A549 (cell line): Measurements from ENCODE around the gene FBXW10. TPM values are rescaled to one million over a fixed set of nuclear protein-coding genes. Genes with fewer than 3 reads are reported as not detected.
"Not testable (repeated sequence)": the region's sequence is repeated elsewhere in the genome, so short reads cannot be mapped to it uniquely, and the experiment has no call there.

Source experiments
- ATAC-seq, 2 experiments: fragments of 200-7000 bp in 1 of 2; fragments of >200 bp in 1 of 2; cut with Nextera tagmentation in 1 of 2; cut with Tn5 transposase in 1 of 2; 3 replicates each; pipeline versions ENCODE4 v1.8.0 to v1.9.1; 2018 to 2020; ENCODE audit warnings: mild to moderate bottlenecking in 1 of 2, moderate library complexity in 1 of 2
- CTCF ChIA-PET: fragments of 300-600 bp; sonication (Branson Sonifier 250); formaldehyde crosslinking; extraction: SDS; loops from one replicate; lab custom pipeline; 2021; ENCODE audit warnings: antibody characterized with exemption, inconsistent platforms; lab: Yijun Ruan, JAX
- POLR2A ChIA-PET: fragments of 350-600 bp; formaldehyde crosslinking; extraction: SDS; loops from one replicate; lab custom pipeline; 2021; ENCODE audit warnings: antibody characterized with exemption, inconsistent platforms; lab: Yijun Ruan, JAX
- DNase-seq, 2 experiments: peaks; one replicate each; pipeline versions ENCODE4 v3.0.0 to v3.0.0-alpha.2; 2011 to 2016; ENCODE audit warnings: low read depth in 1 of 2, low spot score in 1 of 2
- FAIRE-seq: peaks from 2 replicates; lab custom pipeline; 2011; peaks lifted over from hg19 to GRCh38; lab: Jason Lieb, UNC
- H3K27ac ChIP-seq, 2 experiments: fragments of >200 bp; sonication (Bioruptor Twin); formaldehyde crosslinking; 3 replicates each; pipeline ENCODE4 v1.5.1; 2016 to 2017
- H3K4me1 ChIP-seq: fragments of >200 bp; sonication (Bioruptor Twin); formaldehyde crosslinking; 3 replicates; pipeline ENCODE4 v1.6.1; 2016
- H3K4me2 ChIP-seq: fragments of >200 bp; sonication (Bioruptor Twin); formaldehyde crosslinking; 3 replicates; pipeline ENCODE4 v1.6.1; 2016
- H3K4me3 ChIP-seq: fragments of >200 bp; sonication (Bioruptor Twin); formaldehyde crosslinking; 3 replicates; pipeline ENCODE4 v1.5.1; 2016
- H3K9me3 ChIP-seq: fragments of >200 bp; sonication (Bioruptor Twin); formaldehyde crosslinking; 3 replicates; pipeline ENCODE4 v1.6.1; 2016
- RAD21 ChIP-seq, 2 experiments: fragments of >200 bp in 1 of 2; sonication (Bioruptor Twin) in 1 of 2; formaldehyde crosslinking in 1 of 2; IDR thresholded peaks in 1 of 2; conservative IDR thresholded peaks in 1 of 2; 2 replicates in 1 of 2; 3 replicates in 1 of 2; pipeline ENCODE4 v1.6.1; 2012 to 2018; ENCODE audit warnings: inconsistent platforms in 1 of 2
- SMC3 ChIP-seq: fragments of >200 bp; sonication (Bioruptor Twin); formaldehyde crosslinking; IDR thresholded peaks from 3 replicates; pipeline ENCODE4 v1.6.1; 2018; ENCODE audit warnings: inconsistent platforms
- WGBS: methylation state at CpG from one replicate; pipeline ENCODE4 v1.1.6; 2017; ENCODE audit errors: missing lambda C conversion rate; 5-methylcytosine and 5-hydroxymethylcytosine counted together
- polyA plus RNA-seq, 4 experiments: library from polyadenylated mRNA; depleted of rRNA in 3 of 4; stranded (reverse); fragments of >200 nt; fragmentation: RNase III in 1 of 4; extraction: RNeasy Plus Mini Kit Qiagen cat#74134 plus additional on column Dnase treatment in 1 of 4; gene quantifications; 2 replicates in 3 of 4; 3 replicates in 1 of 4; pipeline ENCODE4 v1.2.3, GENCODE V29; 2011 to 2017
- small RNA-seq, 6 experiments: library from RNA; depleted of rRNA; stranded (forward); fragments of <200 nt; gene quantifications; one replicate each; pipeline ENCODE3, GENCODE V24; 2012
- TF ChIP-seq, protein P1 (sequence below): fragments of >200 bp; sonication (Bioruptor Twin); formaldehyde crosslinking; IDR thresholded peaks from 3 replicates; pipeline ENCODE4 v1.5.1; 2016
- TF ChIP-seq, protein P2 (sequence below): fragments of 450-650 bp; IDR thresholded peaks from 2 replicates; pipeline ENCODE4 v1.6.1; 2014; ENCODE audit warnings: antibody characterized with exemption

The FBXW10 gene
- polyA plus RNA-seq, 2 of the 4 experiments (the other 2 are of a cell fraction) = 3.4 to 3.8 TPM

DNA sequence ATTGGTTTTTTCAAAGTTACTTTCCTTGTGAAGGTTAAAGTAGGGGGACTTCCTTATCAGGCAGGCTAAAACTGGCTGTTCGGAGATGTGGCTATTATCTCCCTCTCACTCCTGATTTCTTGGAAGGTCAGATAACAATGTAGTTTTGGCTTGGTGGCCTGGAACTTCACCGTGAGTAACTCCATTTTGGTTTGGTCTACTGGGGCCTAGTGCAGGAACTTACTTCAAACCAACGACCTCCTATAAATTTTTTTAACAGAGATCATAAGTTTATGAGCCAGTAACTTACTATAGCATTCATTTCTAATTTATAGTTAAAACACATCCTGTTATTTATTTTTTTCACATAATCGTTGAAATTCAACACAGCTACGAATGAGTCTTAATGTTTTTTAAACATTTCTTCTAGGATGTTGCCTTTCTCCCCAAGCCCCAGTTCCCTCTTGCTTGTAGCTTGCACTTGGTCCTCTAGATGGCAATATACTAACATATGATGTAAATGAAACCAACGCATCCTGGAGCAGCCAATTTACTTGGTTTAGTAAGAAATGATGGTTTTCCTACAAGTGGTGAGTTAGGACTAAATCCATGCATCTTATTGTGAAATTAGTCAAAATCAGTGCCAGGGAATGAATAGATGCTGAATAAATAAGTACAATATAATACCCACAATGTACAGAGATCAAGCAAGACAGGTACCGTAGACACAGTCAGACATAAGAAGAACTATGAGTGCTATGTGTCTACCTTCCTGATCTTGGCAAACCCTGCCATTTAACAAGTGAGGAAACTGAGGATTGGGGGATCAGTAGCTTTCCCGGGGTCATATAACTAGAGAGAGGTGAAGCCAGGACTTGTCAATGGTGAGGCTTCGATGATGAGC lies 72.9 kb downstream of the FBXW10 start:
- CTCF ChIA-PET = interaction anchor here (0.6 to 1.1 kb wide), 6 partner anchors 33 to 206 kb away, joined by 3 to 7 read pairs (median 3); no protein-coding TSS in a partner anchor
- 36% methylated on average over 8 of the region's 9 CpGs for WGBS
- H3K4me1 ChIP-seq, H3K4me2 ChIP-seq, H3K27ac ChIP-seq, POLR2A ChIA-PET, H3K4me3 ChIP-seq, H3K9me3 ChIP-seq: not testable (repeated sequence)
- ATAC-seq = peak; percentile 86 to 93
- TF ChIP-seq, protein P1, sequence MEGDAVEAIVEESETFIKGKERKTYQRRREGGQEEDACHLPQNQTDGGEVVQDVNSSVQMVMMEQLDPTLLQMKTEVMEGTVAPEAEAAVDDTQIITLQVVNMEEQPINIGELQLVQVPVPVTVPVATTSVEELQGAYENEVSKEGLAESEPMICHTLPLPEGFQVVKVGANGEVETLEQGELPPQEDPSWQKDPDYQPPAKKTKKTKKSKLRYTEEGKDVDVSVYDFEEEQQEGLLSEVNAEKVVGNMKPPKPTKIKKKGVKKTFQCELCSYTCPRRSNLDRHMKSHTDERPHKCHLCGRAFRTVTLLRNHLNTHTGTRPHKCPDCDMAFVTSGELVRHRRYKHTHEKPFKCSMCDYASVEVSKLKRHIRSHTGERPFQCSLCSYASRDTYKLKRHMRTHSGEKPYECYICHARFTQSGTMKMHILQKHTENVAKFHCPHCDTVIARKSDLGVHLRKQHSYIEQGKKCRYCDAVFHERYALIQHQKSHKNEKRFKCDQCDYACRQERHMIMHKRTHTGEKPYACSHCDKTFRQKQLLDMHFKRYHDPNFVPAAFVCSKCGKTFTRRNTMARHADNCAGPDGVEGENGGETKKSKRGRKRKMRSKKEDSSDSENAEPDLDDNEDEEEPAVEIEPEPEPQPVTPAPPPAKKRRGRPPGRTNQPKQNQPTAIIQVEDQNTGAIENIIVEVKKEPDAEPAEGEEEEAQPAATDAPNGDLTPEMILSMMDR = peak; percentile 79
- peak; percentile 83 to 88 for TF ChIP-seq RAD21 (conservative IDR thresholded peaks at IDR 0.05 in 1 of 2, IDR thresholded peaks at IDR 0.05 in 1 of 2)
- TF ChIP-seq SMC3 = peak; percentile 67
- FAIRE-seq = peak; percentile 99
- peak; percentile 1 to 86 for DNase-seq

DNA sequence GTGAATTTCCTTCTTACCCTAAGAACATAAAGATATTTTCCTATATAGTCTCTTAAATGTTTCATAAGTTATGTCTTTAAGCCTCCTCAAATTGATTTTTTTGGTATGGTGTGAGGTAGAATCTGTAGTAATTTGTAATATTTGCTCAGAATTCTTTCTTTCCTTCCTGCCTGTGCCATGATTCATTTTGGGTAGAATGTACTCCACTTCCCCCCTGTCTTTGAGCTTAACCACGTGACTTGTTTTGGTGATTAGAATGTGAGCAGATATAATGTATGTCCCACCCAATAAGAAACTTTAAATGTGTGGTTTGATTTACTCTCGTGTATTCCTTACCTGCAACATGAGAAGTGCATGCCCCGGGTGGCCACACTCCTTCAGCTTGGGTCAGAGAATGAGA lies 77.6 kb downstream of the FBXW10 start:
- H3K27ac ChIP-seq, DNase-seq, H3K9me3 ChIP-seq, H3K4me2 ChIP-seq, CTCF ChIA-PET, FAIRE-seq, H3K4me3 ChIP-seq, POLR2A ChIA-PET: not testable (repeated sequence)
- 62% methylated on average over 3 of the region's 3 CpGs for WGBS
- TF ChIP-seq, protein P2, sequence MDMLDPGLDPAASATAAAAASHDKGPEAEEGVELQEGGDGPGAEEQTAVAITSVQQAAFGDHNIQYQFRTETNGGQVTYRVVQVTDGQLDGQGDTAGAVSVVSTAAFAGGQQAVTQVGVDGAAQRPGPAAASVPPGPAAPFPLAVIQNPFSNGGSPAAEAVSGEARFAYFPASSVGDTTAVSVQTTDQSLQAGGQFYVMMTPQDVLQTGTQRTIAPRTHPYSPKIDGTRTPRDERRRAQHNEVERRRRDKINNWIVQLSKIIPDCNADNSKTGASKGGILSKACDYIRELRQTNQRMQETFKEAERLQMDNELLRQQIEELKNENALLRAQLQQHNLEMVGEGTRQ = 0 out of 2 replicates have a peak, but pooled peaks have one; percentile 20
- TF ChIP-seq, all 56 proteins: peak for 1; not testable (repeated sequence) for 55
- ATAC-seq, H3K4me1 ChIP-seq: not testable (repeated sequence)

DNA sequence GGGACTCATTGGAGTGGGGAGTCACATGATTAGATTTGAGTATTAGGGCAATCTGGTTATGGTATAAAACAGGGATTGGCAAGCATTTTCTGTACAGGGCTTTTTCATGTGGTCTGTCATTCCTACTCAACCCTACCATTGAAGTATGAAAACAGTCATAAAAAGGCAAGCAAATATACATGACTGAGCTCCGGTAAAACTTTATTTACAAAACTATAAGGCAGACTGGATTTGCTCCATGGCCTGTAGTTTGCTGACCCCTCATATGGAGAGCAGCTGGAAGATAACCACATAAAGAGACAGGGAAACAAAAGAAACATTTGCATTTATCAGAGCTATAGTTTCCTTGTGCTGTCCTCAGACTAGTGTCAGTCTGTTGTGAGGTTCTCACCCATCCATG lies 83.8 kb downstream of the FBXW10 start:
- H3K27ac ChIP-seq, ATAC-seq, FAIRE-seq, DNase-seq, H3K4me1 ChIP-seq, POLR2A ChIA-PET, H3K9me3 ChIP-seq, CTCF ChIA-PET, H3K4me2 ChIP-seq, H3K4me3 ChIP-seq: not testable (repeated sequence)
- WGBS = 71% methylated on average over 1 of the region's 1 CpG

Small RNA genes within 50 kb of the gene (small RNA-seq; reads per million reads assigned to genes)
- gene AC026271.4 = 0 reads per million in 6 experiments

Other genes with a start within 250 kb of the FBXW10 start
- gene TBC1D28, start 99.7 kb upstream of the FBXW10 start, polyA plus RNA-seq (2011; rRNA removed) = not detected in 2 replicates
- gene TBC1D28, start 99.7 kb upstream of the FBXW10 start, polyA plus RNA-seq (2017; fragmentation: RNase III; extraction: RNeasy Plus Mini Kit Qiagen cat#74134 plus additional on column Dnase treatment) = not detected in 3 replicates
- 3.2 and 4.0 TPM in 2 replicates for gene FOXO3B, start 61.7 kb upstream of the FBXW10 start, polyA plus RNA-seq (2011; rRNA removed)
- 2.6 to 3.2 TPM (median 2.7 TPM) in 3 replicates for gene FOXO3B, start 61.7 kb upstream of the FBXW10 start, polyA plus RNA-seq (2017; fragmentation: RNase III; extraction: RNeasy Plus Mini Kit Qiagen cat#74134 plus additional on column Dnase treatment)
- gene TVP23B, start 37.1 kb downstream of the FBXW10 start, polyA plus RNA-seq (2011; rRNA removed) = 80.8 and 134 TPM in 2 replicates
- 83.5 to 94.1 TPM (median 85.2 TPM) in 3 replicates for gene TVP23B, start 37.1 kb downstream of the FBXW10 start, polyA plus RNA-seq (2017; fragmentation: RNase III; extraction: RNeasy Plus Mini Kit Qiagen cat#74134 plus additional on column Dnase treatment)
- gene PRPSAP2, start 114.1 kb downstream of the FBXW10 start, polyA plus RNA-seq (2011; rRNA removed) = 76.1 and 82.1 TPM in 2 replicates
- gene PRPSAP2, start 114.1 kb downstream of the FBXW10 start, polyA plus RNA-seq (2017; fragmentation: RNase III; extraction: RNeasy Plus Mini Kit Qiagen cat#74134 plus additional on column Dnase treatment) = 53.3 to 55.3 TPM (median 54.9 TPM) in 3 replicates
- 0.26 and 0.28 TPM in 2 replicates for gene SLC5A10, start 208.1 kb downstream of the FBXW10 start, polyA plus RNA-seq (2011; rRNA removed)
- gene SLC5A10, start 208.1 kb downstream of the FBXW10 start, polyA plus RNA-seq (2017; fragmentation: RNase III; extraction: RNeasy Plus Mini Kit Qiagen cat#74134 plus additional on column Dnase treatment) = 0.07 to 0.22 TPM (median 0.15 TPM) in 3 replicates